VCaP (cell line): ENCODE measurements around the gene RABEPK.
A peak's percentile ranks its signal among the peaks of the same experiment; 100 is the strongest.
"Not testable (repeated sequence)": the region's sequence is repeated elsewhere in the genome, so short reads cannot be mapped to it uniquely, and the experiment has no call there.

ENCODE experiments used
- H3K27ac ChIP-seq: fragments of 450-650 bp; 2 replicates; pipeline ENCODE4 v1.5.1; 2017
- CTCF ChIP-seq: fragments of 450-650 bp; conservative IDR thresholded peaks from 2 replicates; pipeline ENCODE4 v1.5.1; 2017; ENCODE audit warnings: mild to moderate bottlenecking, moderate library complexity

Gene RABEPK

GRCh38 chr9:125200216-125201047, at the start of gene RABEPK:
TSS of gene RABEPK (plus strand) at chr9:125200542. CDS start at chr9:125203014, 2,472 bp downstream.
- no peak for TF ChIP-seq CTCF
- H3K27ac ChIP-seq = peak within 1 kb of the TSS; percentile 81

GRCh38 chr9:125151730-125152129, 48.6 kb upstream of the RABEPK start:
- no peak for TF ChIP-seq CTCF
- H3K27ac ChIP-seq = no peak overlapping the region

GRCh38 chr9:125153712-125154367, 46.5 kb upstream of the RABEPK start:
- H3K27ac ChIP-seq = no peak overlapping the region
- TF ChIP-seq CTCF = no peak

- no peak for TF ChIP-seq CTCF
- H3K27ac ChIP-seq = no peak overlapping the region
Measured at GRCh38 chr9:125156551-125156950, 43.8 kb upstream of the RABEPK start.

- no peak for TF ChIP-seq CTCF
- H3K27ac ChIP-seq = peak overlapping the region; percentile 30; the same call in 1 of the 2 replicates
Measured at GRCh38 chr9:125160750-125161149, 39.6 kb upstream of the RABEPK start.

- no peak for TF ChIP-seq CTCF
- peak overlapping the region; percentile 30; the same call in 1 of the 2 replicates for H3K27ac ChIP-seq
Measured at GRCh38 chr9:125161284-125161918, 38.9 kb upstream of the RABEPK start.

- not testable (repeated sequence) for H3K27ac ChIP-seq
Measured at GRCh38 chr9:125162891-125163290, 37.5 kb upstream of the RABEPK start.
